DOHH2 (cell line): ENCODE results near the gene MSLN.

Source experiments
- H3F3A ChIP-seq: fragments of 200-600 bp; sonication (generic), shearing (Covaris generic); 2 replicates; pipeline ENCODE4 v1.6.0; 2016; ENCODE audit warnings: antibody characterized with exemption, mild to moderate bottlenecking; ENCODE audit not compliant: control insufficient read depth, insufficient read depth
- H3K27ac ChIP-seq: fragments of 200-600 bp; sonication (generic); 2 replicates; pipeline ENCODE4 v1.5.1; 2014; ENCODE audit warnings: low read depth, mild to moderate bottlenecking, low read length, moderate library complexity
- H3K27me3 ChIP-seq: fragments of 200-600 bp; sonication (generic); 2 replicates; pipeline ENCODE4 v1.6.1; 2014; ENCODE audit warnings: mild to moderate bottlenecking, low read length, mixed read lengths; ENCODE audit not compliant: control insufficient read depth
- H3K36me3 ChIP-seq: fragments of 200-600 bp; sonication (generic); 2 replicates; pipeline ENCODE4 v1.6.1; 2014; ENCODE audit warnings: mild to moderate bottlenecking, low read length, moderate library complexity, mixed read lengths; ENCODE audit not compliant: control insufficient read depth
- H3K4me1 ChIP-seq: fragments of 200-600 bp; sonication (generic); 2 replicates; pipeline ENCODE4 v1.6.1; 2014; ENCODE audit warnings: mild to moderate bottlenecking, low read length, mixed read lengths; ENCODE audit not compliant: control insufficient read depth
- H3K4me2 ChIP-seq: fragments of 200-600 bp; sonication (generic); 2 replicates; pipeline ENCODE4 v1.6.0; 2014; ENCODE audit warnings: mild to moderate bottlenecking, low read length, moderate library complexity
- H3K4me3 ChIP-seq: fragments of 200-600 bp; sonication (generic); 2 replicates; pipeline ENCODE4 v1.5.1; 2014; ENCODE audit warnings: mild to moderate bottlenecking, low read length, mixed read lengths
- H3K79me2 ChIP-seq: fragments of 200-600 bp; sonication (generic); 2 replicates; pipeline ENCODE4 v1.6.1; 2014; ENCODE audit warnings: mild to moderate bottlenecking, low read length, mixed read lengths; ENCODE audit not compliant: control insufficient read depth
- H3K9me2 ChIP-seq: fragments of 200-600 bp; sonication (generic); replicated peaks from 2 replicates; pipeline ENCODE4 v1.6.1; 2014; ENCODE audit warnings: mild to moderate bottlenecking, low read length, mixed read lengths; ENCODE audit not compliant: control insufficient read depth
- H3K9me3 ChIP-seq: fragments of 200-600 bp; sonication (generic); 2 replicates; pipeline ENCODE4 v1.6.1; 2014; ENCODE audit warnings: antibody characterized with exemption, low read length, mixed read lengths; ENCODE audit not compliant: control insufficient read depth, insufficient read depth
- H4K20me1 ChIP-seq: fragments of 200-600 bp; sonication (generic); 2 replicates; pipeline ENCODE4 v1.6.0; 2014; ENCODE audit warnings: low read depth, mild to moderate bottlenecking, antibody characterized with exemption, low read length, moderate library complexity; ENCODE audit not compliant: control insufficient read depth, insufficient read depth
- EZH2phosphoT487 ChIP-seq: fragments of 200-600 bp; sonication (generic); IDR thresholded peaks from 2 replicates; pipeline ENCODE4 v1.6.1; 2017; ENCODE audit warnings: borderline replicate concordance, mild to moderate bottlenecking, antibody characterized with exemption, low read length, moderate library complexity, mixed read lengths
- TF ChIP-seq, protein P1 (sequence below): fragments of 200-600 bp; sonication (generic); IDR thresholded peaks from one replicate; pipeline ENCODE4 v1.5.1; 2014; ENCODE audit warnings: antibody characterized with exemption, mild to moderate bottlenecking, low read depth, low read length; ENCODE audit not compliant: poor library complexity, severe bottlenecking

The MSLN gene

DNA sequence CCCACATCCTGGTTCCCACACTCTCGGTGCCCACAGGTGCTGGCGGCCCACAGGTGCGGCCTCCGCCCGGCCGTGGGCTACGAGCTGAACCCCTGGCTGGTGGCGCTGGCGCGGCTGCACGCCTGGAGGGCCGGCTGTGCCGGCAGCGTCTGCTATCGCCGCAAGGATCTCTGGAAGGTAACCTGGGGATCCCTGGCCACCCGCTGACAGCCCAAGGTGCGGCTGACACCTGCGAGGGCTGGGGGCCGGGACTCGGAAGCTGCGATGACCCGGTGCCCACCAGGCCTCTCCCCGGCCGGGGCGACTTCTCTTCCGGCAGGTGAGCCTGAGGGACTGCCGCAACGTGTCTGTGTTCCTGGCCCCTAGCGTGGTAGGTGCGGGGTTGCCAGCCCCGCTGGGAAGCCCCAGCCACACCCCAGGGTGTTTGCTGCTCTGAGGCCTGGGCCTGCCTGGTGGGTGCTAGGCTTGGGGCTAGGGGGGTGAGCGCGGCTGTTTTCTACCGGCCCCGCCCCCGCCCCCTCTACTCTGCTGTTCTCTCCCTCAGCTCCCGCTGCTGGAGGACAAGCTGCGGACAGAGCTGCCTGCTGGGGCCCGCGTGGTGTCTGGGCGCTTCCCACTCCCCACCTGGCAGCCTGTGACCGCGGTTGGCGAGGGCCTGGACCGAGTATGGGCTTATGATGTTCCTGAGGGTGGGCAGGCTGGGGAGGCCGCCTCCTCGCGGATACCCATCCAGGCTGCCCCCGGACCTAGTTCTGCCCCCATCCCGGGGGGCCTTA, 38.6 kb upstream of the MSLN start:
- Histone ChIP-seq H3F3A (peaks cover 11% of the 10 kb centered on the region; the same call in 1 of the 2 replicates), H3K4me3 (peak overlapping the region; percentile 99), H3K4me1 (peaks cover 60% of the 10 kb centered on the region), H3K4me2 (peak overlapping the region; percentile 96), H3K9me3 (no peaks in the 10 kb centered on the region), H3K36me3 (peaks cover 26% of the 10 kb centered on the region), H3K9me2 (no peaks in the 10 kb centered on the region), H3K27me3 (no peaks in the 10 kb centered on the region), H3K79me2 (peaks cover 9% of the 10 kb centered on the region), H3K27ac (no peak overlapping the region), H4K20me1 (0 out of 2 replicates have a peak, but pooled peaks cover 3% of the 10 kb centered on the region)
- TF ChIP-seq EZH2phosphoT487: no peak
- TF ChIP-seq, protein P1, sequence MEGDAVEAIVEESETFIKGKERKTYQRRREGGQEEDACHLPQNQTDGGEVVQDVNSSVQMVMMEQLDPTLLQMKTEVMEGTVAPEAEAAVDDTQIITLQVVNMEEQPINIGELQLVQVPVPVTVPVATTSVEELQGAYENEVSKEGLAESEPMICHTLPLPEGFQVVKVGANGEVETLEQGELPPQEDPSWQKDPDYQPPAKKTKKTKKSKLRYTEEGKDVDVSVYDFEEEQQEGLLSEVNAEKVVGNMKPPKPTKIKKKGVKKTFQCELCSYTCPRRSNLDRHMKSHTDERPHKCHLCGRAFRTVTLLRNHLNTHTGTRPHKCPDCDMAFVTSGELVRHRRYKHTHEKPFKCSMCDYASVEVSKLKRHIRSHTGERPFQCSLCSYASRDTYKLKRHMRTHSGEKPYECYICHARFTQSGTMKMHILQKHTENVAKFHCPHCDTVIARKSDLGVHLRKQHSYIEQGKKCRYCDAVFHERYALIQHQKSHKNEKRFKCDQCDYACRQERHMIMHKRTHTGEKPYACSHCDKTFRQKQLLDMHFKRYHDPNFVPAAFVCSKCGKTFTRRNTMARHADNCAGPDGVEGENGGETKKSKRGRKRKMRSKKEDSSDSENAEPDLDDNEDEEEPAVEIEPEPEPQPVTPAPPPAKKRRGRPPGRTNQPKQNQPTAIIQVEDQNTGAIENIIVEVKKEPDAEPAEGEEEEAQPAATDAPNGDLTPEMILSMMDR: no peak

DNA sequence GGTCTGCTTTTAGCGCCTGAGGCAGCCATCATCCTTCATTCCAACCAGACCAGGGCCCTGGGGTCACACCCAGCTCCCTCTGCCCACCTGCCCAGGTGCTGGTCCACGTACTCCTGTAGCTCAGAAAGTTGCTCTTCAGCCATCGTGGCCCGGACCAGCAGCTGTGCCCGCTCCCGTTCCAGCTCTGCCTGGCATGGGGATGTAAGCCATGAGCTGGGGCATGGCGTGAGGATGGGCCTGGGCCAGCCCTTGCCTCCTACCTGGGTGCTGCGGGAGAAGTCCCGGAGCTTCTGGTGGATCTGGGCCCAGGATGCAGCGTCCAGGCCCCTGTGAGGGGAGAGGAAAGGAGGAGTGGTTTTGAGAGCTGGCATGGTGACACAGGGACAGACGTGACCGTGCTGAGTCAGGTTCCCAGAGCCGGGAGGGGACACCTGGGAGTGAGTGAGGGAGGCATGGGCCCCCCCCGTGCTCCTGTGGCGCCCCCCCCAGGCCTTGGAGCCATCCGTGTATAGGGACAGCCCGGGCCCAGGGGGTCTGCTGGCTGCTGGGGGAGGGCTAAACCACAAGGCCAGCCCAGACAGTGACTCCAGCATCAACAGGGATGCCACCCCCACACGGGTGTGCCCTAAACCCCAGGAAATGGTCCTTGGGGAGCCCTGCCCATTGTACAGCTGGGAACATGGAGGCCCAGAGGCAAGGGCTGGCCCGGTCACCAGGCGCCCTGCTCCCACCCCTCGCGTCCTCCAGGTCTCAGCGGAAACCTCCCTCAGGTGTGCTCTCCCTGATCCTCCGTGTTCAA, 37.5 kb upstream of the MSLN start:
- H3K4me2 ChIP-seq: peak overlapping the region; percentile 27
- 0 out of 2 replicates have a peak, but pooled peaks cover 3% of the 10 kb centered on the region for H4K20me1 ChIP-seq
- TF ChIP-seq, protein P1: no peak
- TF ChIP-seq EZH2phosphoT487: no peak
- H3K27ac ChIP-seq: no peak overlapping the region
- H3F3A ChIP-seq: peaks cover 11% of the 10 kb centered on the region; the same call in 1 of the 2 replicates
- no peaks in the 10 kb centered on the region for H3K27me3 ChIP-seq
- H3K79me2 ChIP-seq: peaks cover 9% of the 10 kb centered on the region
- peaks cover 26% of the 10 kb centered on the region for H3K36me3 ChIP-seq
- H3K4me1 ChIP-seq: peaks cover 60% of the 10 kb centered on the region
- H3K4me3 ChIP-seq: no peak overlapping the region
- no peaks in the 10 kb centered on the region for H3K9me2 ChIP-seq
- H3K9me3 ChIP-seq: no peaks in the 10 kb centered on the region

DNA sequence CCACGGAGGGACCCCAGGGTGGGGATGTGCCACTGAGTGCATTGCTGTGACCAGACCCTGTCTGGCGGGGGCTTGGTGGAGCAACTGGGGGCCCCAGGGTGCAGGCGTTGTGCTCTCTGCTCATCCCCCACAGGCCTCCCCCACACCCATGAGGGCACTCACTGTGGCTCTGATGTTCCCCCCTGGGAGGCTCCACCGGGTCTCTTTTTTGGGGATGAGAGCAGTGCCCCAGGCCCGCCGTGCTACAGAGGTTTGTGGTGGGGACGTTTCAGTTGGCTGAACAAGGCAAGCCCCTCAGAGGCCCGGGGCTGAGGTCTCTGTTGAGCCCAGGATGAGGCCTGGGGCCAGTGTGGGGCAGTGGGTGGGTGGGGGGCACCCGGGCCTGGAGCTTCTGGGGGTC, 36.8 kb upstream of the MSLN start:
- peak overlapping the region; percentile 27 for H3K4me2 ChIP-seq
- no peaks in the 10 kb centered on the region for H3K9me2 ChIP-seq
- peaks cover 26% of the 10 kb centered on the region for H3K36me3 ChIP-seq
- TF ChIP-seq, protein P1: no peak
- TF ChIP-seq EZH2phosphoT487: no peak
- no peaks in the 10 kb centered on the region for H3K27me3 ChIP-seq
- peaks cover 9% of the 10 kb centered on the region for H3K79me2 ChIP-seq
- H3K4me1 ChIP-seq: peaks cover 64% of the 10 kb centered on the region
- H4K20me1 ChIP-seq: 0 out of 2 replicates have a peak, but pooled peaks cover 3% of the 10 kb centered on the region
- H3K4me3 ChIP-seq: no peak overlapping the region
- H3F3A ChIP-seq: peaks cover 11% of the 10 kb centered on the region; the same call in 1 of the 2 replicates
- no peak overlapping the region for H3K27ac ChIP-seq
- H3K9me3 ChIP-seq: no peaks in the 10 kb centered on the region
